ENCODE data around the gene SLC6A18.
"Not testable (repeated sequence)": the region's sequence is repeated elsewhere in the genome, so short reads cannot be mapped to it uniquely, and the experiment has no call there.

DNA sequence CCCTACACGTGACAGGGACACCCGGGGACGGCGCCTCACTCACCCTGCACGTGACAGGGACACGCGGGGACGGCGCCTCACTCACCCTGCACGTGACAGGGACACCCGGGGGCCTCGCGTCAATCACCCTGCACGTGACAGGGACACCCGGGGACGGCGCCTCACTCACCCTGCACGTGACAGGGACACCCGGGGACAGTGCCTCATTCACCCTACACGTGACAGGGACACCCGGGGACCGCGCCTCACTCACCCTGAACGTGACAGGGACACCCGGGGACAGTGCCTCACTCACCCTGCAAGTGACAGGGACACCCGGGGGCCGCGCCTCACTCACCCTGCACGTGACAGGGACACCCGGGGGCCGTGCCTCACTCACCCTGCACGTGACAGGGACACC is 64.4 kb downstream of the SLC6A18 start:
- TF ChIP-seq, protein P1, sequence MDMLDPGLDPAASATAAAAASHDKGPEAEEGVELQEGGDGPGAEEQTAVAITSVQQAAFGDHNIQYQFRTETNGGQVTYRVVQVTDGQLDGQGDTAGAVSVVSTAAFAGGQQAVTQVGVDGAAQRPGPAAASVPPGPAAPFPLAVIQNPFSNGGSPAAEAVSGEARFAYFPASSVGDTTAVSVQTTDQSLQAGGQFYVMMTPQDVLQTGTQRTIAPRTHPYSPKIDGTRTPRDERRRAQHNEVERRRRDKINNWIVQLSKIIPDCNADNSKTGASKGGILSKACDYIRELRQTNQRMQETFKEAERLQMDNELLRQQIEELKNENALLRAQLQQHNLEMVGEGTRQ (IDR thresholded peaks at IDR 0.05; ENCODE audit: borderline replicate concordance, low read depth, low read length), result not testable (repeated sequence)
- not testable (repeated sequence) for TF ChIP-seq MXI1 (IDR thresholded peaks at IDR 0.05; ENCODE audit: low read depth, low read length); POLR2AphosphoS5 (IDR thresholded peaks at IDR 0.05; ENCODE audit: low read depth, low read length); JUND (IDR thresholded peaks at IDR 0.05); EZH2phosphoT487 (IDR thresholded peaks at IDR 0.05; ENCODE audit: borderline replicate concordance, low read depth); GABPA (IDR thresholded peaks at IDR 0.05; ENCODE audit: low read depth); RCOR1 (IDR thresholded peaks at IDR 0.05; ENCODE audit: low read length); YY1 (IDR thresholded peaks at IDR 0.05; ENCODE audit: low read depth); RFX5 (IDR thresholded peaks at IDR 0.05; ENCODE audit: low read length)
- TF ChIP-seq, protein P2, sequence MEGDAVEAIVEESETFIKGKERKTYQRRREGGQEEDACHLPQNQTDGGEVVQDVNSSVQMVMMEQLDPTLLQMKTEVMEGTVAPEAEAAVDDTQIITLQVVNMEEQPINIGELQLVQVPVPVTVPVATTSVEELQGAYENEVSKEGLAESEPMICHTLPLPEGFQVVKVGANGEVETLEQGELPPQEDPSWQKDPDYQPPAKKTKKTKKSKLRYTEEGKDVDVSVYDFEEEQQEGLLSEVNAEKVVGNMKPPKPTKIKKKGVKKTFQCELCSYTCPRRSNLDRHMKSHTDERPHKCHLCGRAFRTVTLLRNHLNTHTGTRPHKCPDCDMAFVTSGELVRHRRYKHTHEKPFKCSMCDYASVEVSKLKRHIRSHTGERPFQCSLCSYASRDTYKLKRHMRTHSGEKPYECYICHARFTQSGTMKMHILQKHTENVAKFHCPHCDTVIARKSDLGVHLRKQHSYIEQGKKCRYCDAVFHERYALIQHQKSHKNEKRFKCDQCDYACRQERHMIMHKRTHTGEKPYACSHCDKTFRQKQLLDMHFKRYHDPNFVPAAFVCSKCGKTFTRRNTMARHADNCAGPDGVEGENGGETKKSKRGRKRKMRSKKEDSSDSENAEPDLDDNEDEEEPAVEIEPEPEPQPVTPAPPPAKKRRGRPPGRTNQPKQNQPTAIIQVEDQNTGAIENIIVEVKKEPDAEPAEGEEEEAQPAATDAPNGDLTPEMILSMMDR (IDR thresholded peaks at IDR 0.05), result not testable (repeated sequence)
- TF ChIP-seq, protein P3, sequence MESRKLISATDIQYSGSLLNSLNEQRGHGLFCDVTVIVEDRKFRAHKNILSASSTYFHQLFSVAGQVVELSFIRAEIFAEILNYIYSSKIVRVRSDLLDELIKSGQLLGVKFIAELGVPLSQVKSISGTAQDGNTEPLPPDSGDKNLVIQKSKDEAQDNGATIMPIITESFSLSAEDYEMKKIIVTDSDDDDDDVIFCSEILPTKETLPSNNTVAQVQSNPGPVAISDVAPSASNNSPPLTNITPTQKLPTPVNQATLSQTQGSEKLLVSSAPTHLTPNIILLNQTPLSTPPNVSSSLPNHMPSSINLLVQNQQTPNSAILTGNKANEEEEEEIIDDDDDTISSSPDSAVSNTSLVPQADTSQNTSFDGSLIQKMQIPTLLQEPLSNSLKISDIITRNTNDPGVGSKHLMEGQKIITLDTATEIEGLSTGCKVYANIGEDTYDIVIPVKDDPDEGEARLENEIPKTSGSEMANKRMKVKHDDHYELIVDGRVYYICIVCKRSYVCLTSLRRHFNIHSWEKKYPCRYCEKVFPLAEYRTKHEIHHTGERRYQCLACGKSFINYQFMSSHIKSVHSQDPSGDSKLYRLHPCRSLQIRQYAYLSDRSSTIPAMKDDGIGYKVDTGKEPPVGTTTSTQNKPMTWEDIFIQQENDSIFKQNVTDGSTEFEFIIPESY (IDR thresholded peaks at IDR 0.05; ENCODE audit: borderline replicate concordance, low read depth), result not testable (repeated sequence)

Measured in SK-N-SH (cell line).